Measurements from ENCODE around the gene CMTM1.

DNA sequence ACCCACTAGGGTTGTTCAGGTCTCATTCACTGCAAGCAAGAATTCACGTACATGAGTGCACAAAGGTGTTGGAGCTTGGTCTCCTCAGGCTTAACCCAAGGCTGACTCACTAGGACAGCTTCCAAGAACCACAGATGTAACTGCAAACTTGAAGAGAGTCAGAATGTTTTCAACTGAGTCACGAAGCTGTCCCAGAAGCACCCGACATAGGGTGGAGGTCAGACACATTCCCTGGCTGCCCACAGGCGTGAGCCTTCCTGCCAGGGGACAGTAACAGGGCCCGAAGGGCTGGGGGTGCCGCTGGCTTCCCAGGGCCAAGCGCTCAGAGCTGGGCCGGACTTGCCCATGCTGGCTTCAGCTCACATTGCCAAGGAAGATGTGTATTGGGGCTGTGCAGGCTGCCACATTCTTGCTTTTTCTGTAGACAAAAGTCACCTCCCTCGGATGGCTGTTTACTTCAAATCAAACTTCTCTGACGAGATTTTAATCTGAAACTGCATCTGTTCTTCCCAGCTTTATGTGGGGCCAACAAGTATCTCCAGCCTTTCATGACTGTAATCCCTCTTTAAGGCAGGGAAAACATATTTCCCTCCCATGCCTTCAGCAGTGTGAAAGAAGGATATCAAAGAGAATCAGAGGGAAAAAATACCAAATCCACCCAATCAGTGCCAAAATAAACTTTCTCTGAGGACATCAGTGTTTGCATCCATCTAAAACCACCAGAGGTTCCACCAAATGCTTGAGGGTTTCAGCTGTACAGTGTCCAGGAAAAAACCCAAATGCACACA lies 52.5 kb downstream of the CMTM1 start:
- TF ChIP-seq, protein P1, sequence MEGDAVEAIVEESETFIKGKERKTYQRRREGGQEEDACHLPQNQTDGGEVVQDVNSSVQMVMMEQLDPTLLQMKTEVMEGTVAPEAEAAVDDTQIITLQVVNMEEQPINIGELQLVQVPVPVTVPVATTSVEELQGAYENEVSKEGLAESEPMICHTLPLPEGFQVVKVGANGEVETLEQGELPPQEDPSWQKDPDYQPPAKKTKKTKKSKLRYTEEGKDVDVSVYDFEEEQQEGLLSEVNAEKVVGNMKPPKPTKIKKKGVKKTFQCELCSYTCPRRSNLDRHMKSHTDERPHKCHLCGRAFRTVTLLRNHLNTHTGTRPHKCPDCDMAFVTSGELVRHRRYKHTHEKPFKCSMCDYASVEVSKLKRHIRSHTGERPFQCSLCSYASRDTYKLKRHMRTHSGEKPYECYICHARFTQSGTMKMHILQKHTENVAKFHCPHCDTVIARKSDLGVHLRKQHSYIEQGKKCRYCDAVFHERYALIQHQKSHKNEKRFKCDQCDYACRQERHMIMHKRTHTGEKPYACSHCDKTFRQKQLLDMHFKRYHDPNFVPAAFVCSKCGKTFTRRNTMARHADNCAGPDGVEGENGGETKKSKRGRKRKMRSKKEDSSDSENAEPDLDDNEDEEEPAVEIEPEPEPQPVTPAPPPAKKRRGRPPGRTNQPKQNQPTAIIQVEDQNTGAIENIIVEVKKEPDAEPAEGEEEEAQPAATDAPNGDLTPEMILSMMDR (IDR thresholded peaks at IDR 0.05) = no peak
- TF ChIP-seq POLR2A (IDR thresholded peaks at IDR 0.05) = no peak

All from heart left ventricle (tissue), 13 donors.